HFF-Myc (cell line): ENCODE measurements around the gene ZKSCAN4.

ENCODE experiments used
- DNase-seq: peaks from one replicate; pipeline ENCODE4 v3.0.0-alpha.2; 2011; ENCODE audit warnings: low read depth; ENCODE audit errors: extremely low read depth
- H3K4me3 ChIP-seq: replicated peaks from 2 replicates; pipeline ENCODE4 v1.5.1; 2011; ENCODE audit warnings: low read depth, mild to moderate bottlenecking, control low read depth, low read length
- CTCF ChIP-seq: IDR thresholded peaks from 2 replicates; pipeline ENCODE4 v1.5.1; 2012; ENCODE audit warnings: mild to moderate bottlenecking, low read depth, low read length, control low read depth; ENCODE audit errors: missing control alignments

The ZKSCAN4 gene

GRCh38 chr6:28203201-28203600 is 48.9 kb downstream of the ZKSCAN4 start:
- no peak overlapping the region for H3K4me3 ChIP-seq
- no peak for DNase-seq
- TF ChIP-seq CTCF = no peak

GRCh38 chr6:28200020-28200419 is 52.0 kb downstream of the ZKSCAN4 start:
- DNase-seq = no peak
- TF ChIP-seq CTCF = no peak
- H3K4me3 ChIP-seq = no peak overlapping the region
